Measurements from ENCODE around the gene RGP1.

RGP1 gene

GRCh38 chr9:35748242-35748857, 737 bp upstream of the RGP1 start:
- peak overlapping the region; percentile 90 for H3K4me3 ChIP-seq (ENCODE audit: low read depth, low read length)
- in situ Hi-C loops (cut with HindIII; ENCODE audit: low sequenced_read_pairs) = no loop called here
- no peak for TF ChIP-seq CTCF (IDR thresholded peaks at IDR 0.05; ENCODE audit: low read depth, low read length)
- DNase-seq (ENCODE audit: low read depth, low spot score) = no peak

- no peak for TF ChIP-seq CTCF (IDR thresholded peaks at IDR 0.05; ENCODE audit: low read depth, low read length)
- DNase-seq (ENCODE audit: low read depth, low spot score) = no peak
- in situ Hi-C loops (cut with HindIII; ENCODE audit: low sequenced_read_pairs) = no loop called here
- peak overlapping the region; percentile 90 for H3K4me3 ChIP-seq (ENCODE audit: low read depth, low read length)
These were observed 598 bp downstream of the RGP1 start for GRCh38 chr9:35749515-35750255.

GRCh38 chr9:35750256-35750531, 1.1 kb downstream of the RGP1 start:
- H3K4me3 ChIP-seq (ENCODE audit: low read depth, low read length) = peak overlapping the region; percentile 90
- in situ Hi-C loops (cut with HindIII; ENCODE audit: low sequenced_read_pairs) = no loop called here
- DNase-seq (ENCODE audit: low read depth, low spot score) = no peak
- TF ChIP-seq CTCF (IDR thresholded peaks at IDR 0.05; ENCODE audit: low read depth, low read length) = no peak

GRCh38 chr9:35753466-35753865, 4.4 kb downstream of the RGP1 start:
- DNase-seq (ENCODE audit: low read depth, low spot score) = no peak
- H3K4me3 ChIP-seq (ENCODE audit: low read depth, low read length) = no peak overlapping the region
- in situ Hi-C loops (cut with HindIII; ENCODE audit: low sequenced_read_pairs) = no loop called here
- TF ChIP-seq CTCF (IDR thresholded peaks at IDR 0.05; ENCODE audit: low read depth, low read length) = no peak

GRCh38 chr9:35754264-35754663, 5.2 kb downstream of the RGP1 start, which contains the start of gene MSMP:
Gene MSMP (minus strand): TSS chr9:35754276. CDS start chr9:35754129, 147 bp downstream.
- in situ Hi-C loops (cut with HindIII; ENCODE audit: low sequenced_read_pairs) = no loop called here
- H3K4me3 ChIP-seq (ENCODE audit: low read depth, low read length) = no peak within 1 kb of the TSS
- no peak for DNase-seq (ENCODE audit: low read depth, low spot score)
- TF ChIP-seq CTCF (IDR thresholded peaks at IDR 0.05; ENCODE audit: low read depth, low read length) = no peak

- DNase-seq (ENCODE audit: low read depth, low spot score) = no peak
- no peak overlapping the region for H3K4me3 ChIP-seq (ENCODE audit: low read depth, low read length)
- no peak for TF ChIP-seq CTCF (IDR thresholded peaks at IDR 0.05; ENCODE audit: low read depth, low read length)
- in situ Hi-C loops (cut with HindIII; ENCODE audit: low sequenced_read_pairs) = no loop called here
These were observed 6.0 kb downstream of the RGP1 start for GRCh38 chr9:35755071-35755470.
